IMR-90 (cell line): Measurements from ENCODE around the gene SUCLA2. TPM values are rescaled to one million over a fixed set of nuclear protein-coding genes. Genes with fewer than 3 reads are reported as not detected.

Experiments
- ATAC-seq: fragments of 200-7000 bp; cut with Tn5 transposase; 2 replicates; pipeline ENCODE4 v1.9.1; 2020; ENCODE audit warnings: low read depth, mild to moderate bottlenecking, moderate library complexity
- BruUV-seq: library from RNA; stranded (reverse); fragments of 400-500 nt; replicated peaks from 2 replicates; lab custom pipeline; 2021; lab: Mats Ljungman, UMichigan
- CTCF ChIA-PET: fragments of 300-600 bp; formaldehyde crosslinking; extraction: SDS; loops from one replicate; lab custom pipeline; 2021; ENCODE audit warnings: antibody characterized with exemption; lab: Yijun Ruan, JAX
- POLR2A ChIA-PET: fragments of 300-600 bp; sonication (Branson Sonifier 250); formaldehyde crosslinking; loops from one replicate; lab custom pipeline; 2022; ENCODE audit warnings: antibody characterized with exemption; ENCODE audit not compliant: unreplicated experiment; lab: Charles Lee
- DNase-seq: peaks from one replicate; pipeline ENCODE4 v3.0.0; 2013
- H2AFZ ChIP-seq: replicated peaks from 2 replicates; pipeline ENCODE3; 2013; ENCODE audit warnings: low read length, mild to moderate bottlenecking; ENCODE audit not compliant: poor library complexity
- H2AK5ac ChIP-seq: 2 replicates; pipeline ENCODE4 v1.6.1; 2013; ENCODE audit warnings: low read depth, low read length, inconsistent platforms
- H2AK9ac ChIP-seq: replicated peaks from 2 replicates; pipeline ENCODE3; 2013; ENCODE audit warnings: mild to moderate bottlenecking, low read depth, low read length, moderate library complexity; ENCODE audit not compliant: poor library complexity
- H2BK120ac ChIP-seq: 2 replicates; pipeline ENCODE4 v1.6.1; 2013; ENCODE audit warnings: low read depth, low read length, inconsistent platforms
- H2BK15ac ChIP-seq: 3 replicates; pipeline ENCODE4 v1.6.1; 2013; ENCODE audit warnings: low read depth, low read length, inconsistent platforms
- H2BK20ac ChIP-seq: 2 replicates; pipeline ENCODE4 v1.6.1; 2013; ENCODE audit warnings: low read depth, mild to moderate bottlenecking, inconsistent platforms, low read length, moderate library complexity
- H2BK5ac ChIP-seq: 2 replicates; pipeline ENCODE4 v1.6.1; 2013; ENCODE audit warnings: mild to moderate bottlenecking, low read depth, low read length, inconsistent platforms; ENCODE audit not compliant: poor library complexity, severe bottlenecking
- H3K14ac ChIP-seq: replicated peaks from 2 replicates; pipeline ENCODE4 v1.6.1; 2013; ENCODE audit warnings: low read depth, low read length, inconsistent platforms
- H3K18ac ChIP-seq: 2 replicates; pipeline ENCODE4 v1.6.1; 2013; ENCODE audit warnings: low read depth, low read length, control low read depth
- H3K23ac ChIP-seq: 2 replicates; pipeline ENCODE4 v1.6.1; 2013; ENCODE audit warnings: low read depth, low read length, inconsistent platforms
- H3K27ac ChIP-seq: 2 replicates; pipeline ENCODE4 v1.5.1; 2013; ENCODE audit warnings: mild to moderate bottlenecking, control low read depth, low read length; ENCODE audit not compliant: insufficient read depth
- H3K27me3 ChIP-seq: 2 replicates; pipeline ENCODE4 v1.6.1; 2013; ENCODE audit warnings: low read length; ENCODE audit not compliant: control insufficient read depth, insufficient read depth
- H3K36me3 ChIP-seq: 2 replicates; pipeline ENCODE4 v1.6.1; 2013; ENCODE audit warnings: low read length, mixed read lengths; ENCODE audit not compliant: control insufficient read depth, insufficient read depth
- H3K4ac ChIP-seq: 2 replicates; pipeline ENCODE4 v1.6.1; 2013; ENCODE audit warnings: low read depth, low read length, inconsistent platforms
- H3K4me1 ChIP-seq: 2 replicates; pipeline ENCODE4 v1.6.1; 2013; ENCODE audit warnings: low read length, mixed read lengths; ENCODE audit not compliant: control insufficient read depth, insufficient read depth
- H3K4me2 ChIP-seq: 2 replicates; pipeline ENCODE4 v1.6.1; 2013; ENCODE audit warnings: low read depth, mild to moderate bottlenecking, control low read depth, low read length, moderate library complexity
- H3K4me3 ChIP-seq: 2 replicates; pipeline ENCODE4 v1.5.1; 2013; ENCODE audit warnings: low read depth, mild to moderate bottlenecking, control low read depth, low read length, moderate library complexity; ENCODE audit not compliant: insufficient read depth
- H3K56ac ChIP-seq: 2 replicates; pipeline ENCODE4 v1.6.1; 2013; ENCODE audit warnings: low read length, inconsistent platforms; ENCODE audit not compliant: insufficient read depth; ENCODE audit errors: extremely low read depth
- H3K79me1 ChIP-seq, 2 experiments: 2 replicates each; pipeline ENCODE4 v1.6.1; 2013; ENCODE audit warnings: low read length in 2 of 2, inconsistent platforms in 1 of 2, low read depth in 1 of 2
- H3K9ac ChIP-seq: 2 replicates; pipeline ENCODE4 v1.6.1; 2013; ENCODE audit warnings: low read depth, low read length, control low read depth
- H3K9me1 ChIP-seq: 2 replicates; pipeline ENCODE4 v1.6.1; 2013; ENCODE audit warnings: low read length, inconsistent platforms; ENCODE audit not compliant: insufficient read depth
- H3K9me3 ChIP-seq: 2 replicates; pipeline ENCODE4 v1.6.1; 2013; ENCODE audit warnings: low read length; ENCODE audit not compliant: control insufficient read depth, insufficient read depth
- H4K20me1 ChIP-seq: 2 replicates; pipeline ENCODE4 v1.6.1; 2013; ENCODE audit warnings: low read length, inconsistent platforms; ENCODE audit not compliant: insufficient read depth
- H4K5ac ChIP-seq: 2 replicates; pipeline ENCODE4 v1.6.1; 2013; ENCODE audit warnings: mild to moderate bottlenecking, low read depth, low read length, control low read depth
- H4K8ac ChIP-seq, 2 experiments: 2 replicates each; pipeline ENCODE4 v1.6.1; 2013; ENCODE audit warnings: low read depth in 2 of 2, low read length in 2 of 2, control low read depth in 1 of 2, inconsistent platforms in 1 of 2
- H4K91ac ChIP-seq: 2 replicates; pipeline ENCODE4 v1.6.1; 2013; ENCODE audit warnings: low read depth, low read length, inconsistent platforms; ENCODE audit not compliant: insufficient read depth
- BHLHE40 ChIP-seq: fragments of 150-350 bp; IDR thresholded peaks from 2 replicates; pipeline ENCODE4 v1.6.1; 2016; ENCODE audit warnings: mild to moderate bottlenecking, low read depth, low read length
- CEBPB ChIP-seq: IDR thresholded peaks from 2 replicates; pipeline ENCODE4 v1.6.1; 2012; ENCODE audit warnings: low read depth, low read length, improper control_type of control experiment
- CHD1 ChIP-seq: IDR thresholded peaks from 2 replicates; pipeline ENCODE4 v1.6.1; 2012; ENCODE audit warnings: low read depth, low read length, improper control_type of control experiment
- CTCF ChIP-seq: conservative IDR thresholded peaks from 2 replicates; pipeline ENCODE4 v1.5.1; 2012; ENCODE audit warnings: mild to moderate bottlenecking, low read depth, low read length, improper control_type of control experiment
- ELK1 ChIP-seq: fragments of 150-350 bp; IDR thresholded peaks from 2 replicates; pipeline ENCODE4 v1.6.1; 2016; ENCODE audit warnings: low read depth, mild to moderate bottlenecking, low read length, moderate library complexity, borderline replicate concordance
- FOS ChIP-seq: fragments of 150-350 bp; IDR thresholded peaks from 2 replicates; pipeline ENCODE4 v1.6.1; 2016; ENCODE audit warnings: low read depth, low read length
- MAFK ChIP-seq: IDR thresholded peaks from 2 replicates; pipeline ENCODE4 v1.6.1; 2012; ENCODE audit warnings: low read depth, low read length, improper control_type of control experiment
- MAZ ChIP-seq: IDR thresholded peaks from 2 replicates; pipeline ENCODE4 v1.6.1; 2012; ENCODE audit warnings: low read depth, mild to moderate bottlenecking, low read length, improper control_type of control experiment, moderate library complexity, borderline replicate concordance
- MXI1 ChIP-seq: IDR thresholded peaks from 2 replicates; pipeline ENCODE4 v1.6.1; 2012; ENCODE audit warnings: low read depth, mild to moderate bottlenecking, low read length, moderate library complexity, borderline replicate concordance
- NFE2L2 ChIP-seq: fragments of 150-350 bp; IDR thresholded peaks from 2 replicates; pipeline ENCODE4 v1.6.1; 2016; ENCODE audit warnings: low read depth, mild to moderate bottlenecking, low read length
- POLR2A ChIP-seq: IDR thresholded peaks from 2 replicates; pipeline ENCODE4 v1.6.1; 2012; ENCODE audit warnings: mild to moderate bottlenecking, low read depth, low read length
- RAD21 ChIP-seq: IDR thresholded peaks from 2 replicates; pipeline ENCODE4 v1.6.1; 2012; ENCODE audit warnings: low read length, improper control_type of control experiment
- RCOR1 ChIP-seq: IDR thresholded peaks from 2 replicates; pipeline ENCODE4 v1.6.1; 2012; ENCODE audit warnings: mild to moderate bottlenecking, low read length, improper control_type of control experiment; ENCODE audit not compliant: insufficient replicate concordance
- RFX5 ChIP-seq: IDR thresholded peaks from 2 replicates; pipeline ENCODE4 v1.8.0; 2012; ENCODE audit warnings: low read depth, mild to moderate bottlenecking, low read length, moderate library complexity
- SMC3 ChIP-seq: fragments of 150-350 bp; IDR thresholded peaks from 2 replicates; pipeline ENCODE4 v1.6.1; 2016; ENCODE audit warnings: low read depth, mild to moderate bottlenecking, antibody characterized with exemption, low read length, moderate library complexity
- USF2 ChIP-seq: fragments of 150-350 bp; IDR thresholded peaks from 2 replicates; pipeline ENCODE4 v1.6.1; 2017; ENCODE audit warnings: mild to moderate bottlenecking, antibody characterized with exemption, low read length, low read depth
- WGBS, 2 experiments: methylation state at CpG; one replicate each; pipeline versions ENCODE4 v1.1.5 to v1.1.7; 2013; ENCODE audit warnings: missing lambda C conversion rate in 2 of 2; ENCODE audit not compliant: insufficient read length in 1 of 2; ENCODE audit errors: extremely low coverage in 2 of 2; 5-methylcytosine and 5-hydroxymethylcytosine counted together
- dilution Hi-C: fragments of 300-500 bp; cut with HindIII; formaldehyde crosslinking; loops from one replicate; pipeline ENCODE4 v1.14.3; 2018; ENCODE audit warnings: low sequenced_read_pairs; ENCODE audit not compliant: unreplicated experiment
- in situ Hi-C: fragments of 300-500 bp; cut with MboI; formaldehyde crosslinking; loops from 3 replicates; pipeline ENCODE4 v1.14.3; 2019; ENCODE audit warnings: low sequenced_read_pairs, inconsistent platforms, mixed read lengths
- intact Hi-C: fragments of 100-400 bp; cut with micrococcal nuclease; formaldehyde crosslinking; loops from 2 replicates; pipeline ENCODE4 v1.10.0; 2022
- polyA plus RNA-seq, 3 experiments: library from polyadenylated mRNA; depleted of rRNA; stranded (reverse); fragments of >200 nt; gene quantifications; 2 replicates each; pipeline ENCODE4 v1.2.3, GENCODE V29; 2012; ENCODE audit warnings: low replicate concordance in 1 of 3
- total RNA-seq: library from RNA; depleted of rRNA; stranded (reverse); fragments of >200 nt; gene quantifications from 2 replicates; pipeline ENCODE4 v1.2.3, GENCODE V29; 2012

Gene SUCLA2
- total and polyA plus RNA-seq, 2 of the 4 experiments (the other 2 are of a cell fraction): 31.5 to 36.1 TPM

GRCh38 chr13:48050550-48050949 is 49.5 kb upstream of the SUCLA2 start:
- Histone ChIP-seq H2AK5ac (no peak overlapping the region), H3K4me1 (no peaks in the 10 kb centered on the region), H3K4me2 (no peak overlapping the region), H3K27ac (no peak overlapping the region), H2BK15ac (no peak overlapping the region), H2BK120ac (no peak overlapping the region), H4K5ac (no peak overlapping the region), H4K91ac (no peak overlapping the region), H3K4ac (no peak overlapping the region), H4K20me1 (no peaks in the 10 kb centered on the region), H3K23ac (no peak overlapping the region), H2AFZ (no peak overlapping the region), H3K9ac (no peak overlapping the region), H4K8ac (no peak overlapping the region), H3K18ac (no peak overlapping the region), H3K27me3 (no peaks in the 10 kb centered on the region), H3K4me3 (no peak overlapping the region), H3K14ac (no peak overlapping the region), H2BK5ac (no peak overlapping the region), H3K36me3 (peaks cover 19% of the 10 kb centered on the region), H3K9me3 (no peaks in the 10 kb centered on the region), H2AK9ac (no peak overlapping the region), H2BK20ac (no peak overlapping the region), H3K9me1 (no peaks in the 10 kb centered on the region; the same call in 1 of the 2 replicates), H3K56ac (no peak overlapping the region), H3K79me1 (peaks cover 0 to 4% of the 10 kb centered on the region in 2 experiments; a peak in 1 of 4 replicates)
- whole genome bisulfite sequencing, 2 experiments: 100% methylated on average over 1 of the region's 3 CpGs; no CpG with 5 or more reads in 1 of the 2 experiments
- CTCF ChIA-PET: no interaction called here
- in situ Hi-C loops: no loop called here
- TF ChIP-seq RFX5: no peak
- no peak for TF ChIP-seq RCOR1
- no peak for TF ChIP-seq ELK1
- no peak for TF ChIP-seq FOS
- TF ChIP-seq USF2: no peak
- no peak for TF ChIP-seq BHLHE40
- TF ChIP-seq CHD1: no peak
- no peak for TF ChIP-seq CEBPB
- TF ChIP-seq POLR2A: no peak
- no peak for TF ChIP-seq CTCF
- TF ChIP-seq SMC3: no peak
- no peak for TF ChIP-seq MXI1
- TF ChIP-seq RAD21: no peak
- TF ChIP-seq MAFK: no peak
- TF ChIP-seq NFE2L2: no peak
- TF ChIP-seq MAZ: no peak
- no TSS peak for BruUV-seq
- POLR2A ChIA-PET: no interaction called here
- dilution Hi-C loops: no loop called here
- DNase-seq: no peak
- ATAC-seq: no peak
- intact Hi-C loops: no loop called here
